ENCODE measurements around the gene HLA-DPB1.

HLA-DPB1 gene

GRCh38 chr6:33069021-33069738 is 6.6 kb upstream of the HLA-DPB1 start:
- no peak overlapping the region for H3K4me3 ChIP-seq (ENCODE audit: low read depth, low read length)
- DNase-seq (ENCODE audit: low read depth), result no peak

- no peak for DNase-seq (ENCODE audit: low read depth)
- no peak overlapping the region for H3K4me3 ChIP-seq (ENCODE audit: low read depth, low read length)
These were observed 4.9 kb upstream of the HLA-DPB1 start for GRCh38 chr6:33070909-33071308.

GRCh38 chr6:33071569-33071968 is 4.2 kb upstream of the HLA-DPB1 start:
- DNase-seq (ENCODE audit: low read depth), result no peak
- no peak overlapping the region for H3K4me3 ChIP-seq (ENCODE audit: low read depth, low read length)

GRCh38 chr6:33072508-33073100 is 3.2 kb upstream of the HLA-DPB1 start:
- H3K4me3 ChIP-seq (ENCODE audit: low read depth, low read length), result no peak overlapping the region
- no peak for DNase-seq (ENCODE audit: low read depth)

- no peak for DNase-seq (ENCODE audit: low read depth)
These were observed 2.3 kb upstream of the HLA-DPB1 start, which contains the start of gene HLA-DPA1 for GRCh38 chr6:33073431-33073871. Gene HLA-DPA1, minus strand, starts transcription at chr6:33073649.

GRCh38 chr6:33075208-33075567 is 602 bp upstream of the HLA-DPB1 start:
- no peak for DNase-seq (ENCODE audit: low read depth)
- no peak overlapping the region for H3K4me3 ChIP-seq (ENCODE audit: low read depth, low read length)

More at GRCh38 chr6:33073431-33073871, 2.3 kb upstream of the HLA-DPB1 start, which contains the start of gene HLA-DPA1:
- H3K4me3 ChIP-seq (ENCODE audit: low read depth, low read length), result no peak within 1 kb of the TSS

- no peak overlapping the region for H3K4me3 ChIP-seq (ENCODE audit: low read depth, low read length)
- DNase-seq (ENCODE audit: low read depth), result no peak
These were observed 680 bp downstream of the HLA-DPB1 start for GRCh38 chr6:33076406-33076934.

GRCh38 chr6:33077908-33078307 is 2.1 kb downstream of the HLA-DPB1 start:
- no peak for DNase-seq (ENCODE audit: low read depth)
- H3K4me3 ChIP-seq (ENCODE audit: low read depth, low read length), result no peak overlapping the region

- no peak overlapping the region for H3K4me3 ChIP-seq (ENCODE audit: low read depth, low read length)
- no peak for DNase-seq (ENCODE audit: low read depth)
These were observed 2.7 kb downstream of the HLA-DPB1 start for GRCh38 chr6:33078442-33078841.

- no peak for DNase-seq (ENCODE audit: low read depth)
- no peak overlapping the region for H3K4me3 ChIP-seq (ENCODE audit: low read depth, low read length)
These were observed 3.2 kb downstream of the HLA-DPB1 start for GRCh38 chr6:33078919-33079521.

GRCh38 chr6:33079580-33079979 is 3.8 kb downstream of the HLA-DPB1 start:
- no peak overlapping the region for H3K4me3 ChIP-seq (ENCODE audit: low read depth, low read length)
- no peak for DNase-seq (ENCODE audit: low read depth)

GRCh38 chr6:33080127-33081089 is 4.6 kb downstream of the HLA-DPB1 start:
- DNase-seq (ENCODE audit: low read depth), result peak; percentile 44
- peak overlapping the region; percentile 57 for H3K4me3 ChIP-seq (ENCODE audit: low read depth, low read length)

- DNase-seq (ENCODE audit: low read depth), result no peak
- peak overlapping the region; percentile 57 for H3K4me3 ChIP-seq (ENCODE audit: low read depth, low read length)
These were observed 5.5 kb downstream of the HLA-DPB1 start for GRCh38 chr6:33081098-33081824.

GRCh38 chr6:33082702-33083101 is 6.9 kb downstream of the HLA-DPB1 start:
- DNase-seq (ENCODE audit: low read depth), result peak; percentile 17
- H3K4me3 ChIP-seq (ENCODE audit: low read depth, low read length), result no peak overlapping the region

- H3K4me3 ChIP-seq (ENCODE audit: low read depth, low read length), result no peak overlapping the region
- no peak for DNase-seq (ENCODE audit: low read depth)
These were observed 9.8 kb downstream of the HLA-DPB1 start for GRCh38 chr6:33085627-33086026.

GRCh38 chr6:33088258-33088930 is 12.6 kb downstream of the HLA-DPB1 start:
- no peak overlapping the region for H3K4me3 ChIP-seq (ENCODE audit: low read depth, low read length)
- DNase-seq (ENCODE audit: low read depth), result no peak

GRCh38 chr6:33088931-33089620 is 13.3 kb downstream of the HLA-DPB1 start:
- no peak overlapping the region for H3K4me3 ChIP-seq (ENCODE audit: low read depth, low read length)
- DNase-seq (ENCODE audit: low read depth), result no peak

- H3K4me3 ChIP-seq (ENCODE audit: low read depth, low read length), result no peak overlapping the region
- no peak for DNase-seq (ENCODE audit: low read depth)
These were observed 16.2 kb downstream of the HLA-DPB1 start for GRCh38 chr6:33091957-33092356.

Measured in skeletal muscle cell (primary cell).